SH-SY5Y (cell line): ENCODE results near the gene NOL9.

Experiments used
- GATA2 ChIP-seq: IDR thresholded peaks from 2 replicates; pipeline ENCODE4 v1.6.1; 2011; ENCODE audit warnings: mild to moderate bottlenecking, low read depth, low read length
- GATA3 ChIP-seq: IDR thresholded peaks from 2 replicates; pipeline ENCODE4 v1.6.1; 2011; ENCODE audit warnings: low read depth, mild to moderate bottlenecking, low read length, moderate library complexity

- TF ChIP-seq GATA2 (no peak), GATA3 (no peak)
These were observed 8.8 kb downstream of the NOL9 start for GRCh38 chr1:6545276-6546112.
